Activated T-cell treated with anti-CD3 and anti-CD28 coated beads for 4 hours (primary cell): ENCODE data around the gene SORCS1.

Experiments used
- DNase-seq: peaks from one replicate; pipeline ENCODE4 v3.0.0-alpha.2; 2020

SORCS1 gene

DNA sequence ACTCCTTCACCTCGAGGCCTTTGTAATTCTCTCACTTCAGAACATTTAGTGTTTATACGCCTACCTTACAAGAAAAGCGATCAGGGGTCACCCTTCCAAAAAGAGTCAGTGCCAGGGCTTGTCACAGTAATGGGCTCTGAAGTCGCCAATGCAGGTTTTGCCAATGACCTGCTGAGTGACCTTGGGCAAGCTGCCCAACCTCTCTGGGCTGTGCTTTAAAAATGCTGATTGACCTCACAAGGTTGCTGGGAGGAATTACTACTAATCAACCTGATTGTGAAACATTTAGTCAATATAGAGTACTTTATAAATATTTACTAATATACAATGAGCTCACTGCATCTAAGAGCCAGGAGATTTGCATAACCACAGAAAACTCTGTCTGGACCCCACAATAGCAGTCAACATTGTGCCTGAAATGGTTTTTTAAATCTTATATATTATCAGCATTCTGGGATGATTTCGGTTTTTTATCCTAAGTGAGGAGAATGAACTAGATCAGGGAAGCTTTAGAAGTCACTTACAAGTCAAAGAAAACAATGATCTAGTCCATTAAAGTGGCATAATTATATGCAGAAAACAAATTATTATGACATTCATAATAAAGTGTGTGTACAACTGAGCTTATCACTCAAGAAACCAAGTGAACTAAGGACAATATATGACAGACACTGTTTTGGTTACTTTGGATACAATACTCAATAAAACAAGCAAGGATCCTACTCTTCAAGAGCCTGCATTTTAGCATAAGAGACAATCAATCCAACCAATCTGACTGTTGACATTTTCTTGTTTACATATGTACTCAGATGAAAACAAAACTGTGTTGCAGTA, 290.5 kb downstream of the SORCS1 start:
- no peak for DNase-seq

DNA sequence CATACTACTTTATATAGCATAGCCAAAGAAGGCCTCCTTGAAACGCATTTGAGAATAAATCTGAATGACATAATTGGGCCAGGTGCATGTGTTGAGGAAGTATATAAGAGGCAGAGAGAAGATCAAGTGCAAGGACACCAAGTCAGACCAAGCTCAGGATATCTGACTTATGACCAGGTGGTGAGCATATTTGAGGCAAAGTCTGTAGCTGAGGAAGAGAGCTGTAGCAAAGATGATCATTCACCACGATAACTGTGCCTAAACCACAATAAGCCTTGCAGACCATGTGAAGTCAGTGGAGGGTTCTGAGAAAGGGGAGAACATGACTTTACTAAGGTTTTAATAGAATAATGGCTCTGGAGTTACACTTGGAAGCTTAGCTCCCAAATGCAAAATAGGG, 292.3 kb downstream of the SORCS1 start:
- DNase-seq = no peak

DNA sequence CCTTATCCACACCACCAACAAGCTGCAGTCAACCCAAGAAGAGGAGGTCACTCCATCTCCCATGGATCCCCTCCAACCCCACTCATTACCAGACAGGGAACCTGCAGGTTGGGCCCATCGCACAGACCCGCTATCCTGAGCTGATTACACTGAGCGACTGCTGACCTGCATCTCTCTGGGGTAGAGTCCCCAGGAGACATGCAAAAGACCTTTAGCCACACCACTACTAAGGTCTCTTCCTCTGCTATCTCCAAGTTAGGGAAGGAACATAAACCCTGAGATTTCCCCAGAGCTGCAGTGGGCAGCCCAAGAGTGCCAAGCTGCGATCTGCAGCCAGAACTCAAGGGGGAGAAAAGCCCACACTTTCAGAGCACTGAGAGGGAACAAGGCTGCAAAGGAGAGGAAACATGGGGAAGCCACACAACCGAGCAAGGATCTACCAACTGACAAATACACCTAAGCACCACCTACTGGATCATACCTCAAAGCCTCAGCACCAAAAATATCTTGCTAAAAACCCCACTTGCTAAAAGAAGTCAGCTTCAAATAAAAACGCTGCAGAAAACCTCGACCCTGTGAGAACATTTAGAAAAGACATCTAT, 298.2 kb downstream of the SORCS1 start:
- no peak for DNase-seq

DNA sequence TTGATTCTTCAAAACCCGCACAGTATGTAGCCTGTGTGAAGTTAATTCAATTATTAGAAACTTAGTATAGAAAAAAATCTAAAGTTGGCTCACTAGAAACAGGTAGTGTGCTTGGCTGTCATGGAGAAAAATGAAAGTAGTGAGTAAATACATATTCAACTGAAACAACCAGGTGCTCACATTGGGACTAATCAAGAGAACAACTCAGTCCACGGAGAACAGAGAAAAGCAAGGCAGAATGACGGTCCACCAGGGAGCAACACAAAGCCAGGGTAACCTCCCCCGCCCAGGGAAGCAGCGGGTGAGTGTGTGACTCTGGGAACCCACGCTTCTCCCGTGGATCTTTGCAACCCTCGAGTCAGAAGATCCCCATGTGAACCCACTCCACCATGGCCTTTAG, 300.5 kb downstream of the SORCS1 start:
- DNase-seq = no peak

DNA sequence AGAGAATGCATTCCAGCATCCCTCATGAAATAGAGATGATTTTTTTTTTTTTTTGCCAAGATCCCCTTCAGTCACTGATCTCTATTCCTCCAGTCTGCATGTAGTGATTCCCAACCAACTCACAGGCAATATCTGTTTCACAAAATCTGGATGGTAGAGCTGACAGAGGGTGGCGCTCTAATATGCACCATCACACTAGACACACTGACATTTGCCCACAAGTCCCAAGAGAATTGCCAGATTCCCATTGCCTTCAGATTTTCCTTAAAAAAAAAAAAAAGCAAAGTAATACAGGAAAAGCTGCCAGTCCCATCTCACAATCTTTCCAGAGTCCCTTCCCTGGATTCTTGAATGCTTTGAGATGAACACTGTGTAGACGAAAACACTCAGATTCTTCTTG, 301.0 kb downstream of the SORCS1 start:
- no peak for DNase-seq

DNA sequence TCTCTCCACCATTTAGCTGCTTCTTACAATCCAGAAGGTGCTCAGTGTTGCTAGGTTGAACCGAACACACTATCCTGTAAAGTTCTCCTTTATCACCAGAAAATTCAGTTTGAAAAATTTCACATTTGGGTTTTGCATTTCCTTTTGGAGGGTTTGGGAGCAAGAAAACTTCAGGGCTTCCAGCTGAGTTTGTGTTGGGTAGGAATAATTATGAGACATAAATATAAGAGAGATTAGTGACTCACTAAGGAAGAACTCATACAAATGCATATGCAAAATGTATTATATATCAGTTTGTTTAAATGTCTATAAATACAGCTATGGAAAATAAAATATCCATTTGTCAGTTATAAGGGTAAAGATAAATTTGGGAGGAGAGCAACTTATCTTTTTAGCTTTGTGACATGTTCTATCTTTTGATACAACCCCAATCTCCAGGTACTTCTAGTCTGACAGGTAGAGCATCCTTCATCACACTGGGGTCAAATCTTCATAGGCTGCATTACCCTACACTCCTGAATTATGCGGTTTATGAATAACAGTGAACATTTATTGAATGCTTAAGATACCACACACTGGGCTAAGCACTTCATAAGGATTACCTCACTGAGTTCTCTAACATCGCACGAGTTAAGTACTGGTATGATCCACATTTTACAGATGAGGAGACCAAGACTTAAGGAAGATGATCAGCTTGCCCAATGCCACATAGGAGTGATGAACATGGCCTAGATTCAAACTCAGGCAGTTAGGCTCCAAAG, 304.4 kb downstream of the SORCS1 start:
- DNase-seq = no peak

DNA sequence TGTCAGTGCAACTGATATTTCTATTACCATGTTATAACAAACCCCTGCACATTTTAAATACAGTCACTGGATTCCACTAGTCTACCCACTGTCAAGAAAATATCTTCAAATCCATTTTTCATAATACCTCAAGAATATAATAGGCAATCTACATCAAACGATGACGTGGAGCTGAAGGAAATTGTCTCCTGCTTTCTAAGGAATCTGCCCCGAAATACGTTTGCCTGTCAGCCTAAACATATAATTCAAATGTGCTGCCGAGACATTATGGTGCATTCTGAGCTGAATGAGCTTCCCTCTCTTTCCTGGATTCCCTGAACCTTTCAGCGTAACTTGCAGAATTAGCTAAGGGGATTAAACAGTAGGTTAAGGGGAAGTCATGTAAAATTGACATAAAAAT, 306.8 kb downstream of the SORCS1 start:
- DNase-seq = no peak

DNA sequence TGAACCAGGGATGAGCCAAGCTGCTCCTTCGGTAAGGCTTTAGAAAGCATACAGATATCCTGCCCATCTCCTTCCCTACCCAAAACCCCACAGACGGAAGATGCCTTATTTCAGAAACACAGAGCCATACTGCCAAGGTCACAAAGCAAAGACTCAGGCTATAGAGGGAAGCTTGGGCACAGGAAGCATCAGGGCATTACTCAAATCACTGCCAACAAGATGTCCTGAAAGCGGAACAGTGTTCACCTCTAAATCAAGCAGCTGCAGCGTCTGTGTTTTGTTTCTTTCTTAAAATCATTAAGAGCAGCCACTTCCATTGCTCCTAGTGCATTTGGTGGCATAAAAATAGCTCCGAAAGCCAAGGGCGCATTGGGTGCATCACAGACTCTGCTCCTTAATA, 307.3 kb downstream of the SORCS1 start:
- DNase-seq = no peak

DNA sequence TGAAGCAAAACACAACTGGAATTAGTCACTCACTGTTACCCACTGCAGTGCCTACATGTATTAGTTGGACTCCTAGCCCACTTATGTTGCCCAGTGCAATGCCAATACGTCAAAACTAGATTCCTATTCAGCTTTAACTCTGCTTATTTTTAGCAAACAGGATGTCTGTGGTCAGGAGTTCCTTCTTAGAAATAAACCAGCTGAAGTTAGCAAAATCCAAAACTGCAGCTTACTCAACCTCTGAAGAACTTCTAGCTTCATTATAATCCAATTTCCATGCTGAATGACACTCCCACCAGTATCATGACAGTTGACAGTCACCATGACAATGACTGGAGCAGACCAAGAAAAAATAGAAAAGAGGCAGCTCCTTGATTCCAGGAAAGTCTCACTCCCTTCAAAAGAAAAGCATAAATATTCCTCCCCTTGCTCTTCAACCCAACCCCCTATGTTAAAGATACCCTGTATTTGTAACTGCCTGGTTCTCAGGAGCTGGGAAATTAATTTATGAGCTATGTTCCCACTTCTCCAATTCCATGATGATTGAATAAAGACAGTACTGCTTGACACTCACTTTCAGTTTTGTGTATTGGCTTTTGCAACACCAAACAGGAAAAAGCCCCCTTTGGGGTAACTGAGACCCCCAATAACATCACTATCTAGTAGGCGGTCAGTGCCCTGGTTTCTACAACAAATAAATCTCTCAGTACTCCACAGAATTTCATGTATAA, 327.4 kb downstream of the SORCS1 start:
- DNase-seq = no peak

DNA sequence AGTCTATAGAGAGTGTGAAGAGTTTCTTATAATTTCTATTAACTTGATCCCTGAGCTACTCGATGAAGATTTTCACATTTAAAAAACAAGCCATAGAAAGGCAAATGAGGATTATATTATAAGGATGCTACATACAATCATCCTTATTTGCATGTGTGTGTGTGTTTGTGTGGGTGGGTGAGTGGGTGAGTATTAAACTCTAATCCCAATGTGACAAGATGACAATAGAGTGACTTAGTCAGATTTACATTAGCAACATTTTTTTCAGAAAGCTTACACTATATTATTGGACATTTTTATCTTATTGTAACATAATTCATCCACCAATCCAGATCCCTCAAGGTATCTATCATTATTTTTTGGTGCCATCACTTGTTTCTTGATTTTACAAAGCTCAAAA, 331.7 kb downstream of the SORCS1 start:
- DNase-seq = no peak

DNA sequence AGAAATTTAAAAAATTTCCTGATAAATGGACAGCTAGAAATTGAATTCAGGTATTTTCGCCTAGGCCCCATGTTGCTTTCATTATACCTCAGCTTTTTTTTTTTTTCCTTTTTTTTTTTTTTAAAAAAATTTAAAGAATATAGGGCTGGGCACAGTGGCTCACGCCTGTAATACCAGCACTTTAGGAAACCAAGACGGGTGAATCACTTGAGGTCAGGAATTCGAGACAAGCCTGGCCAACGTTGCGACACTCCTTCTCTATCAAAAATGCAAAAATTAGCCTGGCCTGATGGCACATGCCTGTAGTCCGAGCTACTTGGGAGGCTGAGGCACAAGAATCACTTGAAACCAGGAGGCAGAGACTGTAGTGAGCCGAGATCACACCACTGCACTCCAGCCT, 334.0 kb downstream of the SORCS1 start:
- no peak for DNase-seq

DNA sequence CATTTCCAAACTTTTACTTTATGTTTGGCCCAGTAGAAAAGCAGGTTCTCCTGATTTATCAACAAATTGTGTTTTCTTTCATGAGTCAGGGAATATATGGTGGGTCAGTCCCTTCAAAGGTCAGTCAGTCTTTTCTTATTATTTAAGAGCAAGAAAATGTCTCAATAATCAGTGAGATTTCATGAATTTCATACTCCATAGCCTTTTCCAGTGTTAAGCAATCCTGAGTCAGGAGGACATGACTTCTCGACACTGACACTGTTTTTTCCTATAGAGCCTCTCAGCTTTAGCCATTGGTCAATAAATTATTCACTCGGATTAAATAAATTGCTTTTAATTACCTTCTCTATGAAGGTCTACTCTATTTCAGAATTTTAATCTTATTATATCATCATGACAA, 334.5 kb downstream of the SORCS1 start:
- no peak for DNase-seq

DNA sequence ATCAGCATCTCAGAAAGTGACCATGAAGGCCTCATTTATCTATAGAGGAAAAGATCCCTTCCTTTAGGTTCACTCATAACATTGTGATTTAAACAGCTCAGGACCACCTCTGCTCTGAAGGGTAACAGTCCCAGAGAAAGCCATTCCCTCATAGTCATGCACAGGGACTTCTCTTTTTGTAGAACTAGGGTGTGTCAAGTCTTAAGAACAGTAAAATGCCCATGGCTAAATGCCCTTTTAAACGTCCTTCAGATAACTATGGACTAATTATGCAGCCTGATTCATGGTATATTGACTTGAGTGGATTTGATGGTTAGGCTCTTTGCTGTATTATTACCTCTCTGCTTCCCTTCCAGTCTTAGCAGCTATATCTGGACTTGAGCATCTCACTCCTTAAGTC, 337.8 kb downstream of the SORCS1 start:
- DNase-seq = no peak

DNA sequence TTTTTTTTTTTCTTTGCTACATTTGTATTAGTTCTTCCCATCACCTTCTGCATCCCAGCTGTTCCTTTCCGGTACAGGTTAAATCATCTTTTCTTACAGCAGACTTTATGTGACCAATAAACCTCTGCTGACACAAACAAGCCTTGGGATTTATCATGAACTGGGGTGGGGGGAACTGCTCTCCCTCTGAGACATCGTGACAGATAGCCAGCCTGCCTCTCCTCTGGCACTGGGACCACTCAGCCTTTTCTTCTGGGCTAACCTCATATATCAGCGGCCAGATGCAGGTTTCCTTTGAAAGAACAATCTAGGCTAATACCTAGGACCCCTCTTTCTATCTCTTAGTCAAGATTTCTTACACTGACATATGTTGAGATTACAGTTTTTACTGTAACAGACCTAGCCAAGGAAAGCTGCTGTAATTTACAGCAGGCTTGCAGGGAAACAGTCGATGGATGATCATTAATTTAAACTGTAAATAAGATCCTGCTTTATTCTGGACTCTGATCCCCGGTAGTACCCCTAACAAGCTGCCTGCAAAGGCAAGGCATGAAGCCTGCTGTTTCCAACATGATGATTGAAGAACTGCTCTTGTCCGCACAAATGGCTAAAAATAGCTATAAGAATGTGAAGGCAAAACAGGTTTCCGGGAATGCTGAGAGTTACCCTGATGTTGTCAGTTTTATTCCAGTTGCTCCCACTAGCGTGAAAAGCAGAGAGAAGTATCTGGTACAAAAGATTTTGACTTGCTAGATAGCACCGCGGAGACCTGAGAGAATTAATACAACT, 338.7 kb downstream of the SORCS1 start:
- no peak for DNase-seq

DNA sequence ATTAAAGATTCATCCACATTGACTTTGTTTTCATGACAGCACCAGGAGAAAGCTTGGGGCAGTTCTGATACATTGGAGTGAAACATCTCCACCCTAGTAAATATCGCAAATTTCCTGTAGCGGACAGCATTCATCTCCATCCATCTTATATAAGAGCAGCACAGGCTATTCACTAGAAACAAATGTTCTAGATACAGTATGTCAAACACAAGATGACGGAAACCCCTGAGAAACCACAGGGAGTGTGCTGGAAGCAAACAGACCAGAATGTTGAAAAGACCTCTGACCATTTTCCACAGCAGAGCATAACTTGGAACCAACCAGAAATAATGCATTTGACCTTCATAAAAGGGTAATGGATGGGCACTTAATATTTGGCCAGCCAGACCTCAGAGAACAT, 343.9 kb downstream of the SORCS1 start:
- no peak for DNase-seq

DNA sequence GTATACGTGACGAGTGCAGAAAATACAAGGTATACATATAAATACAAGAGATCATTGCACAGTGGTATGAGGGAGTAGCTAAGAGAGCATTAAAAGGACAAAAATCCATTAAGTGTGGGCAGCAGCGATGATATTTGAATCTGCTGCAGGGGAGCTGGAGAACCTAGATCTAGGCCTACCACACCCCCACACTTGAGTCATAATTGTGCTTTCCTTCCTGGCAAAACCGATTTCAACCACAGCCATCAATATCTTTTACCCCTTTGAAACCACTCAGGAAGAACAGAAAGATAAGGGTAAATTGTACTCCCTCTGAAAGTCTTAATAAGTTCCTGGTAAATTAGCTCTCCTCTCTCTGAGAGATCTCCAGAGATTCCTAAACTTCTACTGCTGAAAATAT, 345.0 kb downstream of the SORCS1 start:
- DNase-seq = no peak

DNA sequence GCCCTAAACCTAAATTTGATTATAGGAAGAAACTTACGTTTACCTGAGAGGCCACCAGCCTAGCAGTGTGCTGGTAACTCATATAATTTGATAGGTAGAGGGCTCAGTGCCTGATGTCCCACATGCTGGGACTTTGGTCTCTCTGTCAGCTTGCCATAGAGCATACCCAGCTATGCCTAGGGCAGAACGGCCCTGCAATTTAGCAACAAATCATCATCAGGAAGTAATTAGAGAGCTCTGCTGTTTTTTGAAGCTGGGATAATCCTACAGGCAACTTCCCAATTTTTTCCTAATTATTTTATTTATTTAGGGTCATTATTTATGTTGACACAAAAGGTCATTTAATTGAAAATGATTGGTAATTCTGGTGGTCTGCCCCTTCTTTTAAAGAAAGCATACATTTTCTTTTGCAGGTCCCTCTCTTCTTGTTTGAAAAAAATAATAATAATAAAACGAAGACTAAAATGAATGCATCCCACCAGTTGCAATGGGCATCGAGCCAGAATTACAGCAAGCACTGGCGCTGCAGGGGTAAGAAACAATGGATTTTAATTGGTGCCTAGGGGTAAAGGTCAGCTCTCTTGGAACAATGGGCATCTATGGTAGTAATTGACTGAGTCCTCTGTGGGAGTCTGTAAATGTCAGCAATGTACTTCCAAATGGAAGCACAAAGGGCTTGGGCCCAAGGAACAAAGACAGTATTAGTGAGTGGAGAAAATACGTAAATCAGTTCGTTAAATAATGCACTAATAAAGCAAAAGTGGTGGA, 348.0 kb downstream of the SORCS1 start:
- DNase-seq = no peak

DNA sequence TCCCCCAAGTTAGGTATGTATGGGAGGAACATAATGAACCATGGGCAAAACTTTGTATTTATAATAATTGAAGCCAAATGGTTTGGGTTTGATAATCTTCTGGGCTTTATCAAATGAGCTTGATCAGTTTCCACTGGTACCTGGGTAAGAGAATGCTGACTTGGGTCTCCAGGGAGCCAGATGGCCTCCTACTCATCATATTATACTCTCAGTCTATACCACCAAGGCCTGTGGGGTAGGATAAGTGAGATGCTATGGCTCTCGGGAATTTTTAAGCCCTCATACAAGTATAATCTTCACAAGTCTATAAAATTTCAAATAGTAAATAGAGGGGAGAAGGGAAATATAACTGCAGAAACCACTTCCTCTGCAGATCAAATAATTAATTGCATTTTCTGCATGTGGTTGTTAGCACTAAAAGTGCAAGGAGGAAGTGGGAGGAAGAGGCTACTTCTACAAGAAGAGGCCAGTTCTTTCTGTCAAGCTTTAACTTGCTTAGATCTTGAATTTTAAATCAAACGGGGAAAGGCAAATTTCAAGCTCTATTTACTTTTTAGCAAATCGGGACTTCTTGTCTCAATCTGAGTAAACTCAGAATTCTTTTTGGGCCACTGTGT, 349.0 kb downstream of the SORCS1 start:
- DNase-seq = no peak

DNA sequence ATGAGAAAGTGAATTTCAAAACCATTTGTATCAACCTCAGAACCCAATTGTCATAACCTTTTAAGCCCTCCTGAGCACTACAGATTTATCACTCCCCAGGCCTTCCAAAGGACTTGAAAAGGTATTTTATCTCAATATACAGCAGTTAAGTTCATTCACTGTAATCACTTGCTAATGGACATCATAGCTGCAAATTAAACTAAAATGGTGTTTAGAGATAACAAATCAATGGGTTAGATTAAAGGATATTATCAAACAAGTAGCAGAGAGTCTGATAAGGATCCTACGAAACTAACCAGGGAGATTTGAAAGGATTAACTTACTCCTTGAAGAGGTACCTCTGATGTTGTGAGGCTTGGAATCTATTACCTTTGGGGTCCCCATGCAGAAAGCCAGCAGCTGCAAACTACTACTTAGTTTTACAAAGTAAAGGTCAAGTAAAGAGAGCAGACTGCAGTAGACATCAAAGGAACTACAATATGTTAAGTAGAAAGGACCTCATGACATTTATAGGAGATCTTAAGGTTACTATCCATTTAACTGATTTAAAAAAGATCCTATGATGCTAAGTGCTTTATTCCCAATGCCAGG, 359.4 kb downstream of the SORCS1 start:
- no peak for DNase-seq

DNA sequence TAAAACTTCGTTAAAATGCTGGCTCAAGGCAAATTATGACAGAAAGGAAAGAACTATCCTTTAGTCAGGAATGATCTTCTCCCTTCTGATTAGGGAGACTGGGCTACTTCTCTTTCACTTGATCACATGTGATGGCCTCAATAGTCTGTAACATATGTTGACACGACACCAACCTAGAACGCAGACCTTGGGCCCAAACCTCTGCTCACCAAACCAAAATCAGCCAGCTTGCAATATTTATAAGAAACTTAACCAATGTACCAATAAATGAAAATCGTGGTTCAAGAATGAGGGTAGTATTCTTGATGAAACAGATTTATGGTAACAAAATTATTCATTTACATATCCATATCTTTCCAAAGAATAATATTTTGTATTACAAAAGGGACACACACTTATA, 361.6 kb downstream of the SORCS1 start:
- DNase-seq = no peak

DNA sequence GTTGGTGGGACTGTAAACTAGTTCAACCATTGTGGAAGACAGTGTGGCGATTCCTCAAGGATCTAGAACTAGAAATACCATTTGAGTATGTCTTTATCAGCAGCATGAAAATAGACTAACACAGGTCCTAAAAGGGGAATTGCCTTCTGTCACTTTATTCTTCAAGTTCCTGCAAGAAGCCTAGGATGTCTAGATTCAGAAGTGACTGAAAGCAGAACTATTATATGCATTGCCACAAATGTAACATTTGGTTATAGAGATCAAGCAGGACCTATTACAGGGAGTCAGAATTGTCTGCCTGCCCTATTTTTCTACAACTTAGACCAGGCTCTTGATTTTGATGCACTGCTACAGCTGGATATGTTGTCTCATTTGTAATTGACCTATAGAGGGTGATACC, 364.7 kb downstream of the SORCS1 start:
- DNase-seq = no peak
